HCT116 (cell line): ENCODE data around the gene NECAP2. TPM values are rescaled to one million over a fixed set of nuclear protein-coding genes. Genes with fewer than 3 reads are reported as not detected.
"Not testable (repeated sequence)": the region's sequence is repeated elsewhere in the genome, so short reads cannot be mapped to it uniquely, and the experiment has no call there.

Experiments used
- ATAC-seq: fragments of 200-7000 bp; cut with Tn5 transposase; 2 replicates; pipeline ENCODE4 v1.9.1; 2020; ENCODE audit warnings: mild to moderate bottlenecking, moderate library complexity
- BruUV-seq: library from RNA; stranded (reverse); fragments of 400-500 nt; replicated peaks from 2 replicates; lab custom pipeline; 2021; lab: Mats Ljungman, UMichigan
- CTCF ChIA-PET: fragments of 300-600 bp; sonication (Branson Sonifier 250); formaldehyde crosslinking; loops from one replicate; lab custom pipeline; 2021; ENCODE audit warnings: antibody characterized with exemption; lab: Charles Lee
- POLR2A ChIA-PET: fragments of 300-600, 350-600 bp; sonication (Branson Sonifier 250); formaldehyde crosslinking; loops from one replicate; lab custom pipeline; 2021; ENCODE audit warnings: antibody characterized with exemption; lab: Charles Lee
- RAD21 ChIA-PET, 2 experiments: fragments of 300-600 bp; sonication (Branson Sonifier 250); formaldehyde crosslinking; loops; one replicate each; lab custom pipeline; 2023; ENCODE audit warnings: low total read pairs in 2 of 2; ENCODE audit not compliant: uncharacterized antibody in 2 of 2, unreplicated experiment in 2 of 2, low non-redundant PET in 1 of 2; lab: Charles Lee
- DNase-seq: peaks from one replicate; pipeline ENCODE4 v3.0.0-alpha.2; 2010; ENCODE audit warnings: low read depth, low spot score
- H2AFZ ChIP-seq: fragments of 200-600 bp; shearing (Covaris generic), sonication (generic); 2 replicates; pipeline ENCODE4 v1.6.1; 2017; ENCODE audit warnings: low read depth, mixed run types, mixed read lengths, antibody characterized with exemption, low read length; ENCODE audit not compliant: poor library complexity, severe bottlenecking
- H3K27ac ChIP-seq: 2 replicates; pipeline ENCODE4 v1.5.1; 2012; ENCODE audit warnings: low read depth, low read length
- H3K27me3 ChIP-seq: fragments of 200-600 bp; sonication (generic); 2 replicates; pipeline ENCODE4 v1.6.1; 2016; ENCODE audit warnings: mixed run types, low read length, mixed read lengths; ENCODE audit not compliant: insufficient read depth
- H3K36me3 ChIP-seq, 2 experiments: fragments of 200-500 bp in 1 of 2; fragments of 200-600 bp in 1 of 2; sonication (Bioruptor generic) in 1 of 2; sonication (generic) in 1 of 2; 2 replicates each; pipeline versions ENCODE4 v1.5.1 to v1.6.1; 2014 to 2016; ENCODE audit warnings: low read length in 2 of 2, inconsistent platforms in 1 of 2, mixed read lengths in 1 of 2, mixed run types in 1 of 2; ENCODE audit not compliant: insufficient read depth in 2 of 2, control insufficient read depth in 1 of 2
- H3K4me1 ChIP-seq, 2 experiments: fragments of 200-600 bp in 1 of 2; sonication (generic) in 1 of 2; 2 replicates each; pipeline versions ENCODE4 v1.5.1 to v1.6.1; 2012 to 2017; ENCODE audit warnings: low read length in 2 of 2, inconsistent platforms in 1 of 2, mild to moderate bottlenecking in 1 of 2, mixed read lengths in 1 of 2, mixed run types in 1 of 2, moderate library complexity in 1 of 2; ENCODE audit not compliant: insufficient read depth in 2 of 2, control insufficient read depth in 1 of 2
- H3K4me2 ChIP-seq: fragments of 200-600 bp; sonication (generic); 2 replicates; pipeline ENCODE4 v1.6.1; 2017; ENCODE audit warnings: mixed run types, low read length, mixed read lengths
- H3K4me3 ChIP-seq, 2 experiments: fragments of 200-600 bp in 1 of 2; sonication (generic) in 1 of 2; replicated peaks in 1 of 2; 2 replicates each; pipeline ENCODE4 v1.5.1; 2011 to 2016; ENCODE audit warnings: low read length in 2 of 2, control low read depth in 1 of 2, low read depth in 1 of 2, mild to moderate bottlenecking in 1 of 2, mixed read lengths in 1 of 2, mixed run types in 1 of 2
- H3K79me2 ChIP-seq: fragments of 200-600 bp; sonication (generic); 2 replicates; pipeline ENCODE4 v1.6.1; 2017; ENCODE audit warnings: mild to moderate bottlenecking, mixed run types, low read length, moderate library complexity, mixed read lengths; ENCODE audit not compliant: insufficient read depth
- H3K9ac ChIP-seq: fragments of 200-600 bp; sonication (generic); 2 replicates; pipeline ENCODE4 v1.6.1; 2016; ENCODE audit warnings: low read length, mixed read lengths
- H3K9me2 ChIP-seq: fragments of 200-600 bp; sonication (generic), shearing (Covaris generic); 2 replicates; pipeline ENCODE4 v1.6.1; 2017; ENCODE audit warnings: mixed run types, mild to moderate bottlenecking, moderate library complexity; ENCODE audit not compliant: insufficient read depth
- H3K9me3 ChIP-seq, 2 experiments: fragments of 200-500 bp in 1 of 2; fragments of 200-600 bp in 1 of 2; sonication (Bioruptor generic) in 1 of 2; sonication (generic) in 1 of 2; 2 replicates each; pipeline ENCODE4 v1.6.1; 2014 to 2017; ENCODE audit warnings: low read length in 2 of 2, mixed read lengths in 2 of 2, inconsistent platforms in 1 of 2, low read depth in 1 of 2, mild to moderate bottlenecking in 1 of 2, mixed run types in 1 of 2, moderate library complexity in 1 of 2; ENCODE audit not compliant: control insufficient read depth in 1 of 2, insufficient read depth in 1 of 2
- H4K20me1 ChIP-seq: fragments of 200-600 bp; sonication (generic), shearing (Covaris generic); 2 replicates; pipeline ENCODE4 v1.6.1; 2017; ENCODE audit warnings: mixed run types, mild to moderate bottlenecking, moderate library complexity; ENCODE audit not compliant: insufficient read depth
- ATF3 ChIP-seq: IDR thresholded peaks from 2 replicates; pipeline ENCODE4 v1.6.1; 2012
- CTCF ChIP-seq, 3 experiments: fragments of 200-600 bp in 1 of 3; sonication (generic) in 1 of 3; IDR thresholded peaks in 2 of 3; conservative IDR thresholded peaks in 1 of 3; 2 replicates each; pipeline ENCODE4 v1.5.1; 2012 to 2017; ENCODE audit warnings: low read depth in 2 of 3, low read length in 2 of 3, antibody characterized with exemption in 1 of 3, borderline replicate concordance in 1 of 3, control low read depth in 1 of 3, mild to moderate bottlenecking in 1 of 3, mixed read lengths in 1 of 3, mixed run types in 1 of 3, moderate library complexity in 1 of 3; ENCODE audit not compliant: insufficient read depth in 1 of 3
- EGR1 ChIP-seq: IDR thresholded peaks from 2 replicates; pipeline ENCODE4 v1.6.1; 2012; ENCODE audit warnings: low read depth
- ELF1 ChIP-seq: IDR thresholded peaks from 2 replicates; pipeline ENCODE4 v1.6.1; 2012; ENCODE audit warnings: low read depth, borderline replicate concordance
- EZH2 ChIP-seq: fragments of 200-600 bp; sonication (generic); IDR thresholded peaks from 2 replicates; pipeline ENCODE4 v1.6.1; 2017; ENCODE audit warnings: antibody characterized with exemption, mixed run types
- JUND ChIP-seq: IDR thresholded peaks from 2 replicates; pipeline ENCODE4 v1.6.1; 2012
- ZFX ChIP-seq: fragments of 450-650 bp; IDR thresholded peaks from 2 replicates; pipeline ENCODE4 v1.6.1; 2017
- ZNF274 ChIP-seq: fragments of 200-500 bp; sonication (Bioruptor generic); IDR thresholded peaks from 2 replicates; pipeline ENCODE4 v1.6.1; 2014; ENCODE audit warnings: mild to moderate bottlenecking, low read depth, low read length, inconsistent platforms
- intact Hi-C: fragments of 100-400 bp; cut with micrococcal nuclease; formaldehyde crosslinking; loops from 2 replicates; pipeline ENCODE4 v1.10.0; 2022
- total RNA-seq: library from RNA; stranded (reverse); gene quantifications from one replicate; pipeline ENCODE4 v1.2.1, GENCODE V29; 2021; ENCODE audit not compliant: unreplicated experiment
- TF ChIP-seq, protein P1 (sequence below): IDR thresholded peaks from 2 replicates; pipeline ENCODE4 v1.6.1; 2012

Gene NECAP2
- total RNA-seq, 1 experiment from 2014 or later: 35.5 TPM

GRCh38 chr1:16500975-16501374 lies 60.5 kb downstream of the NECAP2 start:
- ATAC-seq, POLR2A ChIA-PET, CTCF ChIA-PET, H3K9me3 ChIP-seq, DNase-seq, BruUV-seq, H3K79me2 ChIP-seq, RAD21 ChIA-PET, intact Hi-C loops, H3K4me3 ChIP-seq, H3K9me2 ChIP-seq, H3K27ac ChIP-seq, H3K4me2 ChIP-seq, H3K36me3 ChIP-seq, H4K20me1 ChIP-seq, H2AFZ ChIP-seq, H3K27me3 ChIP-seq, H3K9ac ChIP-seq: not testable (repeated sequence)
- H3K4me1 ChIP-seq: peaks cover 7 to 22% of the 10 kb centered on the region in 2 experiments

DNA sequence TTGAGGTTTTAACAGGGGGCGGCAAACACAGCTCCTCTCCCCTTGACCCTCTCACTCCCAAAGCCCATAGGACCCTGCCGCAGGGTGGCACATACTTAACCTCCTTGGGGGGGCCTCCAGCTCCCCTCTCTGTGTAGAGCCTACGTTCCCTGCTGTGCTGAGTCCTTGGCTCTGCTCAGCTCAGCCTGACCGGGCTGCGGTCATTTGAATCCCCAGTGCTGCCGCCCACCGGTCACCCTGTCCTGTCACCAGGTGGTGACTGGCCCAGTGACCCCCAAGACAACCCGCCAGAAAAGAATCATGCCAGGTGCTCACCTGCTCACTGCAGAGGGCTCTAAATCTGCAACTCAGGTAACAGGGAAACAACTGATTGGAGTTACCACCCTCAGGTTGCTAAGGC lies 60.9 kb downstream of the NECAP2 start:
- H3K4me2 ChIP-seq, CTCF ChIA-PET: not testable (repeated sequence)

DNA sequence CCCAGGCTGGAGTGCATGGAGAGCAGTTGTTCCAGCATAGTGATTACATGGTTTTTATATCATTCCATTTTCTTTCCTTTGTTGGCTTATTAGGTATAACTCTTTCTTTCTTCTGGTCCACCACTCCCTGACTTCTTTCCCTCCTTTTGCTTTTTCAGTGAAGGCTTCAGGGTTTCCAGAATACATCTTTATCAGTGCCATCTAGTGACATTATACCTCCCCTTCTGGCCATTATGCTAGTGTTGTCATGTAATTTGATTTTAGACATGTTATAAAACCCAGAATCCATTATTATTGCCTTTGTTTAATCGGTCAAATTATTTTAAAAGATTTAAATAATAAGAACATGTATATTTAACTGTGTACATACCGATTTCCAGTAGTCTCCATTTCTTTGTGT lies 63.0 kb downstream of the NECAP2 start:
- Histone ChIP-seq H3K4me2 (no peak overlapping the region), H3K4me1 (peaks cover 7 to 13% of the 10 kb centered on the region in 2 experiments), H4K20me1 (no peaks in the 10 kb centered on the region), H3K4me3 (no peak overlapping the region), H2AFZ (no peak overlapping the region), H3K9me3 (peaks cover 0 to 7% of the 10 kb centered on the region in 2 experiments; a peak in 1 of 4 replicates), H3K9me2 (no peaks in the 10 kb centered on the region), H3K36me3 (no peaks in the 10 kb centered on the region), H3K27me3 (no peaks in the 10 kb centered on the region), H3K79me2 (no peaks in the 10 kb centered on the region), H3K9ac (no peak overlapping the region), H3K27ac (no peak overlapping the region)
- CTCF ChIA-PET: no interaction called here
- intact Hi-C loops: no loop called here
- RAD21 ChIA-PET: no interaction called here
- no peak for TF ChIP-seq ZNF274
- no peak for TF ChIP-seq ZFX
- no peak for TF ChIP-seq EGR1
- TF ChIP-seq ELF1: no peak
- TF ChIP-seq CTCF (IDR thresholded peaks at IDR 0.05 in 2 of 3, conservative IDR thresholded peaks at IDR 0.05 in 1 of 3; ENCODE audit: borderline replicate concordance in 1 of 3, insufficient read depth in 1 of 3, low read depth in 2 of 3, low read length in 2 of 3): no peak
- TF ChIP-seq, protein P1, sequence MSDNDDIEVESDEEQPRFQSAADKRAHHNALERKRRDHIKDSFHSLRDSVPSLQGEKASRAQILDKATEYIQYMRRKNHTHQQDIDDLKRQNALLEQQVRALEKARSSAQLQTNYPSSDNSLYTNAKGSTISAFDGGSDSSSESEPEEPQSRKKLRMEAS: no peak
- no peak for TF ChIP-seq ATF3
- TF ChIP-seq JUND: no peak
- no peak for TF ChIP-seq EZH2
- no TSS peak for BruUV-seq
- no peak for ATAC-seq
- POLR2A ChIA-PET: no interaction called here
- no peak for DNase-seq

More for the DNA sequence above, 60.9 kb downstream of the NECAP2 start:
- H3K27ac ChIP-seq, H3K4me3 ChIP-seq, intact Hi-C loops, H2AFZ ChIP-seq, RAD21 ChIA-PET, H3K36me3 ChIP-seq, DNase-seq, POLR2A ChIA-PET, H3K79me2 ChIP-seq, ATAC-seq, H3K9ac ChIP-seq, H4K20me1 ChIP-seq, H3K27me3 ChIP-seq, H3K9me3 ChIP-seq, H3K9me2 ChIP-seq, BruUV-seq: not testable (repeated sequence)
- peaks cover 7 to 22% of the 10 kb centered on the region in 2 experiments for H3K4me1 ChIP-seq
